Activated T-cell treated with anti-CD3 and anti-CD28 coated beads, Interleukin-2, amount 50 U/mL, for 4 hours (primary cell): Measurements from ENCODE around the gene SELENON. TPM values are rescaled to one million over a fixed set of nuclear protein-coding genes. Genes with fewer than 3 reads are reported as not detected.

ENCODE experiments used
- ATAC-seq, 2 donors: fragments of 200-7000 bp; cut with Tn5 transposase; one replicate each; pipeline ENCODE4 v1.10.0; 2021
- DNase-seq: peaks from one replicate; pipeline ENCODE4 v3.0.0-alpha.2; 2020
- H3K27me3 Mint-ChIP-seq: one replicate; pipeline ENCODE4 v1.8.0; 2021; ENCODE audit warnings: low read depth, mixed read lengths
- H3K36me3 Mint-ChIP-seq: one replicate; pipeline ENCODE4 v1.8.0; 2022; ENCODE audit warnings: mixed read lengths; ENCODE audit not compliant: insufficient read depth
- H3K4me1 Mint-ChIP-seq: one replicate; pipeline ENCODE4 v1.8.0; 2021; ENCODE audit warnings: low read depth, mixed read lengths
- H3K4me3 Mint-ChIP-seq: one replicate; pipeline ENCODE4 v1.8.0; 2021; ENCODE audit warnings: mild to moderate bottlenecking, moderate library complexity, mixed read lengths
- H3K9me3 Mint-ChIP-seq: one replicate; pipeline ENCODE4 v1.8.0; 2021; ENCODE audit warnings: mixed read lengths
- total RNA-seq, 3 donors: library from RNA; stranded (reverse); gene quantifications; one replicate each; pipeline ENCODE4 v1.2.1, GENCODE V29; 2021

SELENON gene
- total RNA-seq, 3 donors from 2014 or later = 18.9 to 23.8 (median 22.2) TPM

DNA sequence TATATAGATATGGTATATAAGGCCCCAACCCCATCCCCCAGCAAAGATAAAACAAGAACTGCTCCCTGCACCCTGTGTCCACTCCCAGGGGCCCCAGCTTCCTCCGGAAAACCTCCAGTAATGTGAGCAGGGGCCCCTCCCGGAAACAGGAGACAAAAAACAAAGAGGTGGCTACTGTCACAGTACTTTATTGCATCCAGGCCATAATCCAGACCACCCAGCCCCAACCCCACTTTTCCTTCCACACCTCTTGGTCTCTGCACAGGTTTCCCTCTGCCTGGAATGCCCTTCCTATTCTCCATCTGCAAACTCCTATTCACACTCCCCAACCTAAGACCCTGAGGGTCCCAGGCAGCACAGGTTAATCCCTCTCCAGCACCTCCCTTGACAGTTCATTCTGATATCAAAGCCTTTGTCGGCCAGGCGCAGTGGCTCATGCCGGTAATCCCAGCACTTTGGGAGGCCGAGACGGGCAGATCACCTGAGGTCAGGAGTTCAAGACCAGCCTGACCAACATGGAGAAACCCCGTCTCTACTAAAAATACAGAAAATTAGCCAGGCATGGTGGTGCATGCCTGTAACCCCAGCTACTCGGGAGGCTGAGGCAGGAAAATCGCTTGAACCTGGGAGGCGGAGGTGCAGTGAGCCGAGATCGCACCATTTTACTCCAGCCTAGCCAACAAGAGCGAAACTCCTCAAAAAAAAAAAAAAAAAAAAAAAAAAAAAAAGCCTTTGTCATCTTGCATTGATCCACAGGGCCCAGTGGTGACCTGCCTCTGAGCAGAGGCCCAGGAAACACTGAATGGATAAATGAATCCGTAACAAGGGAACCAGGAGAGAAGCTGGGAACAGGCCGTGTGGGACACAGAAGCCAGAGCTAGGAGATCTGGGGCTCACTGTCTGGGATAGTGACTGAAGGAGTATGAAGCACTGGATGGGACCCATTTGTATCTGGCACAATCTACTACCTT, 61.6 kb downstream of the SELENON start:
- H3K4me1 Mint-ChIP-seq = peaks cover 20% of the 10 kb centered on the region
- H3K36me3 Mint-ChIP-seq = no peaks in the 10 kb centered on the region
- H3K9me3 Mint-ChIP-seq = no peaks in the 10 kb centered on the region
- DNase-seq (no peak), ATAC-seq (no peak)
- H3K4me3 Mint-ChIP-seq = no peak overlapping the region
- H3K27me3 Mint-ChIP-seq = no peaks in the 10 kb centered on the region

DNA sequence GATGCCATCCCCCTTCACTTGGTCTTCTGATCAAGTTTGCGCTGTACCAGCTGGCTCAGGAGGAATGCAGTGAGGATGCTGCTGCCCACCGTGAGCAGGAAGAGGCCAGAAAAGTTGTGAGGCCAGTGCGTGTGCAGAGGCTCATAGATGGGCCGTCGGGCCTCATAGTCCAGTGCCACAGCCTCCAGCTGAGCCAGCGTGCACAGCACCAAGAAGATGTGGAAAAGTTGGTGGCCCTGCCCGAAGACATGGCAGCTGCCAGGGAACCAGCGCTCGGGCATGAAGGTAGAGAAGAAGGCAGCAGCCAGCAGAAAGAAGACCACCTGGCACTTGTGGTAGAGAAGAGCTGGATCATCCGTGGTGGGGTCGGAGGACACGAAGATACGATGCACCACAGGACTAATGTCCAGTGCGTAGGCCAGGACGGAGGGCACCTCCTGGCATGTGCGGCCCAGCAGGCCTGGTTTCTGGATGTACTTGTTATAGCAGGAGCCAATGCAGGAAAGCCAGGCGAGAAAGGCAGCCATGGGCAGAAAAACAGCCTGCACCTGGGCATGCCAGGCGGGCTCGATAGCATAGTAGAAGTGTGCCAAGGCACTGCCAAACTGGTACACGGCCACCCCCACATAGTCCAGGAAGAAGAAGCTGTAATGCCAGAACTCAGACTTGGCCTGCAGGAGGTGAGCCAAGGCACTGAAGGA, 62.9 kb downstream of the SELENON start:
- no peaks in the 10 kb centered on the region for H3K9me3 Mint-ChIP-seq
- no peaks in the 10 kb centered on the region for H3K27me3 Mint-ChIP-seq
- no peak for DNase-seq
- no peak overlapping the region for H3K4me3 Mint-ChIP-seq
- ATAC-seq = no peak
- peaks cover 20% of the 10 kb centered on the region for H3K4me1 Mint-ChIP-seq
- H3K36me3 Mint-ChIP-seq = no peaks in the 10 kb centered on the region

DNA sequence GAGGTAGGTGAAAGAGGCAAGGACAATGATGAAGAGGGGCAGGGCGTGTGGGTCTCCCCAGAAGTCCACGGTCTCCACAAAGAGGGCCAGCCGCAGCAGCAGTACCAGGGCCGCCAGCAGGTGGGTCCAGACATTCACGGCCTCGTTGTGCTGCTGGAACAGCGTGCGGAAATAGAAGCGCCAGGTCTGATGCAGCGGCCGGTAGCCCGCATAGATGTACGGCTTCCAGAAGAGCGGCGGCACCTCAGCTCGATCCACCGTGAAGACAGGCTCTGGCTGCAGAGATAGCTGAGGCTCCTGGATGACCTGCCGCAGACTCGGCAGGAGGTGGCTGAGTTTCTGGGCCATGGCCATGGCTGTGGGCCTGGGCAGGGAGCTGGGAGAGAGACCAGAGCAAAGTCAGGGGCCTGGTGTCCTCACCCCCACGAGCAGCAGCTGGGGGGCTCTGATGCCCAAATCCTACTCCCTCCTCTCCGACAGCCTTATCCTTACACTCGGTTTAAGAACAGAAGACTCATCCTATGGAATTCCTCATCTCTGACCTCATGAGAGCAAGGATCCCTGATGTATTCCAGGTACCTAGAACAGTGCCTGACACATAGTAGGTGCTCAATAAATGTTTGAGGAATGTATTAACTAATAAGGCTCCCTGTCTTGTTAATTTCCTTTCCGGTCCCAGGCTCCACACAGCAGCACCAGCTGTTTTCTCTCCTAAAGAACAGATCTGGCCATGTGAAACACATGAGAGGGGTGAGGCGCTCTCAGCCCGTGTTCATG, 63.7 kb downstream of the SELENON start:
- DNase-seq (no peak), ATAC-seq (no peak)
- H3K9me3 Mint-ChIP-seq = no peaks in the 10 kb centered on the region
- H3K4me3 Mint-ChIP-seq = no peak overlapping the region
- peaks cover 17% of the 10 kb centered on the region for H3K4me1 Mint-ChIP-seq
- H3K36me3 Mint-ChIP-seq = no peaks in the 10 kb centered on the region
- no peaks in the 10 kb centered on the region for H3K27me3 Mint-ChIP-seq

DNA sequence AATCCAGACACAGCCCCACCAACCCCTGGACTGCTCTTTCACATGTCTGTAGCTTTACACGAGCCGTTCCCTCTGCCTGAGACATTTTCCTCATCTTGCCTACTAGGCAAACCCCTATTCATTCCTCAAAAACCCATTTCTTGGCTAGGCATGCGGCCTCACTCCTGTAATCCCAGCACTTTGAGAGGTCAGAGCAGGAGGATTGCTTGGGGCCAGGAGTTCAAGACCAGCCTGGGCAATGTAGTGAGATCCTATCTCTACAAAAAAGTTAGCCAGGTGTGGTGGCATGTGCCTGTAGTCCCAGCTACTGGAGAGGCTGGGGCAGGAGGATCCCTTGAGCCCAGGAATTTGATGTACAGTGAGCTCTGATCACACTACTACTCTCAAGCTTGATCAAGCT, 64.4 kb downstream of the SELENON start:
- ATAC-seq (no peak), DNase-seq (no peak)
- no peaks in the 10 kb centered on the region for H3K9me3 Mint-ChIP-seq
- H3K36me3 Mint-ChIP-seq = no peaks in the 10 kb centered on the region
- no peaks in the 10 kb centered on the region for H3K27me3 Mint-ChIP-seq
- H3K4me3 Mint-ChIP-seq = no peak overlapping the region
- H3K4me1 Mint-ChIP-seq = peaks cover 11% of the 10 kb centered on the region

DNA sequence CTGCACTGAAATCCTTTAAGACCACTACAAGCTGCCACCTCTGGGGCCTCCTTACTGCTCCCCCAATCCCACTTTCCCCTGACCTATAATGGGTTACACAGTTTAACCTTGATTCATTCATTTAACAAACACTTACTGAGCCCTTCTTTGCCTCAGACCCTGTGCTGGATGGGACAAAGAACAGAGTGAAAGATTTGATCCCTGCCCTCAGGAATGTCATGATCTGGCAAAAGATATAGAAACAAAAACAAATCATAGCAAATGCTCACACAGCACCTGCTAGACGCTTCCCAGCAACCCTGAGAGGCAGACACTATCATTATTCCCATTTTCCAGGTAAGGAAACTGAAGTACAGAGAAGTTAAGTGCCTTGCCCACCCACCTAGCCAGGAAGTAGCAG, 66.3 kb downstream of the SELENON start:
- no peaks in the 10 kb centered on the region for H3K36me3 Mint-ChIP-seq
- DNase-seq = no peak
- peaks cover 2% of the 10 kb centered on the region for H3K4me1 Mint-ChIP-seq
- H3K9me3 Mint-ChIP-seq = no peaks in the 10 kb centered on the region
- no peak for ATAC-seq
- H3K4me3 Mint-ChIP-seq = no peak overlapping the region
- H3K27me3 Mint-ChIP-seq = no peaks in the 10 kb centered on the region

DNA sequence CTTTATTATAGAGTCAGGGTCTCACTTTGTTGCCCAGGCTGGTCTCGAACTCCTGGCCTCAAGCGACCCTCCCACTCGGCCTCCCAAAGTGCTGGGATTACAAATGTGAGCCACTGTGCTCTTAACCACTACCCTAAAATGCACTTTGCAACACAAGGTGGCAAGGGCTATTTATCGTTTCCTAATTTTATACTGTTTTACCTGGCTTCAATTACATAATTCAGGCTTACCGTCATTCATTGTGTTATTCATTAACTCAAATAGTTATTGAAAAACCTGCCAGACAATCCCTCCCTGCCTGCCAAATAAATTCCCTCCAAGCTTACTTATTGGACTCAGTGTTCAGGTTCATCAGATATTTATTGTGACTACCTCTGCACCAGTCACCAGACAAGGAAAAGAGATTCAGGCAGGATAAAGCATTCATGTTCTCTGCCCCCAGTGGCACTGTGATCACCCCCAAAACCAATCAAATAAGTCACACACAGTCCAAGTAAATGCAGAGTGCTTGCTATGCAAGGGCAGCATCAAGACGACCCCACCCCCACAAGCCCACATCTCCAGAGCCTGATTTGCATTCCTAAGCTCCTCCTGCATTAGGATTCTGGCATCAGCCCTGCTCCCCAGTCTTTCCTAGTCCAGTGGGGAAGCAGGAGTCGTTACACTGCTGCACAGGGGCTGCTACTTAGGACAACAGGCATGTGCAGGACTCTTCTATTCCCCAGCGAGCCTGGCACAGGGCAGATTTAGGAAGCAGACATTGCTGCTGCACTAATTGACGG, 67.4 kb downstream of the SELENON start:
- ATAC-seq (no peak), DNase-seq (no peak)
- H3K4me1 Mint-ChIP-seq = no peaks in the 10 kb centered on the region
- no peaks in the 10 kb centered on the region for H3K9me3 Mint-ChIP-seq
- no peaks in the 10 kb centered on the region for H3K36me3 Mint-ChIP-seq
- H3K4me3 Mint-ChIP-seq = no peak overlapping the region
- H3K27me3 Mint-ChIP-seq = no peaks in the 10 kb centered on the region

Other genes with a start within 250 kb of the SELENON start
- gene MAN1C1, start 183.4 kb upstream of the SELENON start, total RNA-seq = 1 to 10 TPM; 2.7 to 5.7 (median 3.1) TPM
- 10 to 100 TPM; 27.7 to 37.4 (median 35.5) TPM for gene MTFR1L, start 19.8 kb downstream of the SELENON start, total RNA-seq
- 1 to 10 TPM; 4.1 to 4.6 (median 4.5) TPM for gene AUNIP, start 59.3 kb downstream of the SELENON start, total RNA-seq
- 1 to 10 TPM; 4.5 to 7.5 (median 5.4) TPM for gene PAQR7, start 75.5 kb downstream of the SELENON start, total RNA-seq
- gene STMN1, start 106.2 kb downstream of the SELENON start, total RNA-seq = 10 to 100 TPM; 68.0 to 94.8 (median 80.0) TPM
- 10 to 100 TPM in 1 of 3 donors, 1 to 10 TPM in 2; 7.1 to 10.4 (median 8.3) TPM for gene PAFAH2, start 197.9 kb downstream of the SELENON start, total RNA-seq
- not detected for gene EXTL1, start 221.6 kb downstream of the SELENON start, total RNA-seq
- gene SLC30A2, start 245.9 kb downstream of the SELENON start, total RNA-seq = not detected